HG03039 (cell line): ENCODE results near the gene GRID2.
"Not testable (repeated sequence)": the region's sequence is repeated elsewhere in the genome, so short reads cannot be mapped to it uniquely, and the experiment has no call there.

ENCODE experiments used
- ATAC-seq: cut with Tn5 transposase; IDR thresholded peaks from one replicate; pipeline ENCODE4 v1.9.1; 2021; ENCODE audit warnings: mild to moderate bottlenecking, moderate library complexity; ENCODE audit not compliant: unreplicated experiment

Gene GRID2

DNA sequence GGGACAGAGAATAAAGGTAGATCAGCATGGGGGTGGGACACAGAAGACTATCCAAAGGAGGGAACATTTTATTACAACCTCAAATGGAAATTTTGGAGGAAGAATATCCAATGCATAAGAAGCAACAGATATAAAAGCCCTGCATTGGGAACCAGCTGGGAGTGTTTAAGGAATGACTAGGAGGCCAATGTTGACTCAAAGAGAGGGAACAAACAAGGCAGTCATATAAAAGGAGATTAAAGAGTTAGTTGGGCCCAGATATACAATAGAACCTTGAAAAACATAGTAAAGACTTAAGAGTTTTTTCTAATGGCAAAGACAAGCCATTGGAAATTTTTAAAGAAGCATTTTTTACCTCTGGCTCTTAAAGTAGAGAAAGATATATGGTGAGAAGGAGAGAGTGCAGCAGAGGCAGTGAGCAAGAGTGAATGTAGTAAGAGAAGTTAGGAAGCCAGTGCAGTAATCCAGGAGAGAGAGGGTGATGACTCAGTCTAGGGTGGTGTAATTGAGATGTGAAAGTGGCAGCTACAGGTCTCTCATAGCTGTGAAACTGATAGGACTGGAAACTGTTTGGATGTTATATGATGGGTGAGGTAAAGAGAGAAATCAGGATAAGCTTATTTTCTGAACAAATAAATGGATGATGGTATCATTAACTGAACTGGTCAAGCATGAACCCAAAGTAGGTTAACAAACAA lies 1342.6 kb downstream of the GRID2 start:
- no peak for ATAC-seq

DNA sequence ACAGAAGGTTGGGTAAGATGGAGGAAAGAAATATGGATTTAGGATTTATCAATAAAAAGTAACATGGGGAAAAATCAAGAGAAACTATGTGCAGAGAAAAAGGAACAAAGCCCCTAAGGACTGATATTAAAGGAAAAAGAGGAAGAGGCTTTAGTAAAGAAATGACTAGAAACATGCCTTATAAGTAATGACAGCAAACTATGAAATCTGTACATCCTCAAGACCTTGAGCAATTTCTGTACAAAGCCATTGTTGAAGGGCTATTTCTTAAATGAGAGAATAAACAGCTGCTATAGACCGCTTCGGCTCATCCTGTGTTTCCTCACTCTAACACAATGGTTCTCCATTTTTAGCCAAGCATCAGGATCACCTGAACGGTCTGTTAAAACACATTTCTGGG lies 1344.5 kb downstream of the GRID2 start:
- no peak for ATAC-seq

DNA sequence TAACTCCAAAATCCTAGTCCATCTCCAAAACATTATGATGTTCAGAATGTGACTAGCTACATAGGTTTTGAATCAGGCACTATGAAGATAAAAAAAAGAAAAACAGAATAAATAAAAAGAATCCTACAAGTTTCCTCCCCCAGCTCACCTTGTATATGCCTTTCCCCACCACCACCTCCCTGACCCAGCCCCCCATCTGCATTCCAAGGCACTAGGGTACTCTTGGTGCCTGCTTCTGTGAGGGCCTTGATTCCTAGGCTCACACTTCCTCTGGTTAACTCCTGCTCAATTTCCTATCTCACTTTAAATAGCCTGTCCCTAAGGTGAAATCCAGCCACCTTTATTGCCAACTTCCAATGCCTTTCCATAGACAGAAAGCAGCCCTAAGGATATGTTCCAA lies 1346.1 kb downstream of the GRID2 start:
- ATAC-seq, result no peak

DNA sequence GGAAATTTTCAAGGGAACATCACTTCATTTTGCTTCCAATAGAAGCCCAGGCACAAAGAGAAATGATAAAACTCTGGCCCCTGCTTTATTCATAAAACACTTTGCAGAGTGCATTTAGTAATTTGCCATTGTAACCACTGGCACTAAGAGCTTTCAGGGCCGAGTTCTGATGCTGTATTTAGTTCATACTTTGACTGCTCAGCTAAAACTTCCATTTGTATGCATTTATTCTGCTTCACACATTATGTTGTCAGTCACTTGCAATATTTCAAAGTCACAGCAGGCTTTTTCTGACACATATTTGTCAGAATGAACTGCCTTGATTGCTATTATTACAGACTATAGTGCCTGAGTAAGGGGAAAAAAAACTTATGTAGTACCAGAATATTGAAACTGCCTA lies 1350.4 kb downstream of the GRID2 start:
- no peak for ATAC-seq

DNA sequence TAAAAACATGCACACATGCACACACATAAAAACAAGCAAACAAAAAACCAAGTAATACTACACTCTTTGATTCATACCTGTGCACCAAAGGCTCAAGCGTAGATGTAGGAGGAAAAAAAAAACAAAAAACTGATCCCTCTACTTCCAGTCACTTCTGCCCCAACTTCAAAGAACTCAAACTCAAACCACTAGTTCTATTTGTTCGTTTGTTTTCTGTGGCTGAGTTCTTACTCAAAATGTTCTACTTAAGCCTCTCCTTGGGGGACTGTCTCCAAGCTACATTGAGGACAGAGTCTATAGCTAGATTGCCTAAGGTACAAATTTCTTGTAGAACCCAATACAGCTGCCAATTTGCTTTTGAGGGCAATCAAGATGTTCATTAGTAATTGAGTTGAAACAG lies 1353.8 kb downstream of the GRID2 start:
- no peak for ATAC-seq

DNA sequence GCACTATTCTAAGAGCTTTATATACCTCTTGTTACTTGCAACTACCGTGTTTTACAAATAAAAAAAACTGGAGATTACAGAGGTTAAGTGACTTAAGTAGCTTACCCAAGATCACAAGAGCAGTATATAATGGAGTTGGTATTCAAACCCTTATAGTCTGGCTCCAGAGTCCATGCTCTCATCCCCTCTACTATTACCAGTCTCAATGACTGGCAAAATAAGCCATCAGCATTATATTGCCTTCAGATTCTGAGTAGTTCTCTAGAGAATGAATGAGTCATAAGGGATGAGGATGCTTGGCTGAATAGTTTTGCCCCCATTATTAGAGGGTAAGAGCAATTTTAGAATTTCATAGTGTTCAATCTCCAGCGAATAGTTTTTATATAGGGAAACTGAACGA lies 1354.7 kb downstream of the GRID2 start:
- ATAC-seq, result no peak

DNA sequence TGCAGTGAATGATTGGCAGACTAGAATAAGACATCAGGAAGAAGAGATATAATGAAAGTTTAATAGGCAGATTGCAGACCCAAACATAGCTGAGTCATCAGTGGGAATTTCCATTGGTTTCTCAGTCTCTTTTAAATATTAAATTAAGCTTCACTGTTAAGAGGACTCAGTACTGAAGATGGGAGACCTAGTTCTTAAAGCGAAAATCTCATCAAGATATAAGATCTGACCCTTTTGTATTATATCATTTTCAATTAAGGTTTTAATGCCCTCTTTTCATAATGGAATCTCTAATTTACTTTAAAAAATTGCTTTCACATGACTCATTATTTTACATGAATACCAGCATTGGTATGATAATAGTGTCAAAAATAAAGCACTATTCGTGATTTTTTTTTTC lies 1355.9 kb downstream of the GRID2 start:
- no peak for ATAC-seq

DNA sequence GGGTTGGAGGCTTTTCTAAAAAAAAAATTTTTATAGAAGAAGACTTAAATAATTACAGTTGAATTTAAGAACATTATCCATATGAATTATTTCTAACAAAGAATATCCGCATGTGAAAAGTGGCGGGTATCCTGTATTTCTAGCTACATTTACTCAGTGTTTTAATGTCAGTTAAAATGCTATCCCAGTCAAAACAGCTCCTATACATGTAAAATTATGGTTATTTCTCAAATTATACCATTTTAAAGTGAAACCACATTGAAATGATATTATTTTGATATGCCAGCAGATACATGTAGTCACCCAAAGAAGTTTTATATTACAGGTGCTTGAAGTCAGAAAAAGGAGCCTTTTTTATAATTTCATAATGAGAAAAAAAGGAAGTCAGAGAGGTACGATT lies 1356.3 kb downstream of the GRID2 start:
- ATAC-seq, result no peak

DNA sequence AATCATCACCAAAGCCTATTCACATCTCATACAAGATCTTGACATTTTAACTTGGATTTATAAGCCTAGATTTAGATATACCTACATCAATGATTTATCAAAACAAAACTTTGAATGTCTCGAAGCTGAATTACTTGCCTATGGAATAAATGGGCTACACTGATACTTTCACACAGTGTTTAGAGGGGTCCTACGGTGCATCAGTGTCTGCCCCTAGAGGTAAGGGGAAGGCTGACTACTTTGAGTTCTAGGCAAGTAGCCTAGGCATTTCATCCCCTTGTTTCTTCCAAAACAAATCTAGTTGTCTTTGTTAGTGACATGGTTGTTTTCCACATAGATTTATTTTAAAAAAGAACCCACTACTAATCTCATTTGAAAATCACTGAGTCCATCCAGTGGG lies 1366.7 kb downstream of the GRID2 start:
- no peak for ATAC-seq

DNA sequence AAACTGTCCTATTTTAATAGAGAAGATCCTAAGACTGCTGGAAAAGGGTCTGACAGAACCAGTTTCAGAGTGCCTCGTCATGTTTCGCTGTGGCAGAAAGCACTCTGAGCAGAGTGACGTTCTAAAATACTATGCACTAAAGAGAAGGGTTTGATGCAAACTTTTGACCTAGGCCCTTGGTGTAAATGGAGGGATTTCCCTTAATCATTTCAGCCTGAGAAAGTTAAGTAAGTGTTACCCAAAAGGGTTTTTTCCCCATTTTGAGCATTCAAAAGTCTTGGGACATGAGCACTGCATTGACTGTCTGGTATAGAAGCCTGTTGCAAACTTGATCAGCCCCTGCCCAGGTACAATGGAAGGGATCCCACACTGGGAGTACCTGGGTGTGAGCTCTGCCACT lies 1367.3 kb downstream of the GRID2 start:
- ATAC-seq, result no peak

DNA sequence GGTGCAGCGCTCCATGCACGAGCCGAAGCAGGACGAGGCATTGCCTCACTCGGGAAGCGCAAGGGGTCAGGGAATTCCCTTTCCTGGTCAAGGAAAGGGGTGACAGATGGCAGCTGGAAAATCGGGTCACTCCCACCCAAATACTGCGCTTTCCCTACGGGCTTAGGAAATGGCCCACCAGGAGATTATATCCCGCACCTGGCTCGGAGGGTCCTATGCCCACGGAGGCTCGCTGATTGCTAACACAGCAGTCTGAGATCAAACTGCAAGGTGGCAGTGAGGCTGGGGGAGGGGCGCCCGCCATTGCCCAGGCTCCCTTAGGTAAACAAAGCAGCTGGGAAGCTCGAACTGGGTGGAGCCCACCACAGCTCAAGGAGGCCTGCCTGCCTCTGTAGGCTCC lies 1373.2 kb downstream of the GRID2 start:
- ATAC-seq, result not testable (repeated sequence)

DNA sequence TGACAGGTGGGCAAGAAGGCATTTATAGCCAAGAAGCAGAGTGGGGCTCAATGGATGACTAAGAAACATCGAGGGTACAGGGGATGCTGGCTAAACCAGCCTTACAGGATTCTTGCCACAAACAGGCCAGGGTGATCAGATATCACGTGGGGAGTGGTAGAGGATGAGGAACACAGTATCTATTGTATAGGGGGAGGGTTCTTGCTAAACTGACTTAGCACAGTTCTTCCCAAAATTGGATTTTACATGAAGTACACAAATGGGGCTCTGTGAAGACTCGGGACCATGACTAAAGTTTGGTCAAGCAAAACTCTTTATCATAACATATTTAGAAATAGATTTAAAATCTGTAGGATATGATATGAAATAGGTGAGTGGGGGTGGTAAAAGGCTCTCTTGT lies 1380.8 kb downstream of the GRID2 start:
- ATAC-seq, result no peak

DNA sequence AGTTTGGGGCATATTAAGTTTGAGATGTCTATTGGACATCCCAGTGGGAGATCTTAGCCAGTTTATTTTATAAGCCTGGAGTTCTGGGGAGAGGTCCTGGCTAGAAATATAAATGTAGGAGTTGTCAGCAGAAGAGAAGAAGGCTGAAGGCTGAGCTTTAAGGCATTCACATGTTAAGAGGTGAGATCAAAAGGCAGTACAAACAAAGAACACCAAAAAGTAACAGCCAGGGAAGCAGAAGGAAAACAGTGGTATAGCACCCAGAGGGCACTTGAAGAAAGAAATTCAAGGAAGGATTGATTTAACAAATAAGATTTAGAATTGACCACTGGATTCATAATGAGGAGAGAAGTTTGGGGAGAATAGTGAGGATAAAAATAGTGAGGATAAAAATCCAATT lies 1383.5 kb downstream of the GRID2 start:
- ATAC-seq, result no peak

DNA sequence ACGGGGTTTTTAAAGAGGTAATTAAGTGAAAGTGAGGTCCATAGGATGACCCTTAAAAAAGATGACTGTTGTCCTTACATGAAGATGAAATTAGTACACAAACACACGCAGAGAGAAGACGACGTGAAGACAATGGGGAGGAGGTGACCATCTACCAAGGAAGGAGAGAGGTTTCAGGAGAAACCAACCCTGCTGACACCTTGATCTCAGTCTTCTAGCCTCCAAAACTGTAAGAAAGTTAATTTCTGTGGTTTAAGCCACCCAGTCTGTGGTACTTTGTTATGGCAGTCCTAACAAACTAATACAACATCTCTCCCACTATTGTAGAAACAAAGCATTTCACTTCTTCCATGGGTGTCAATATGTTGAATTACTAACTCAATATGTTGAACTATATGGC lies 1385.2 kb downstream of the GRID2 start:
- ATAC-seq, result no peak

DNA sequence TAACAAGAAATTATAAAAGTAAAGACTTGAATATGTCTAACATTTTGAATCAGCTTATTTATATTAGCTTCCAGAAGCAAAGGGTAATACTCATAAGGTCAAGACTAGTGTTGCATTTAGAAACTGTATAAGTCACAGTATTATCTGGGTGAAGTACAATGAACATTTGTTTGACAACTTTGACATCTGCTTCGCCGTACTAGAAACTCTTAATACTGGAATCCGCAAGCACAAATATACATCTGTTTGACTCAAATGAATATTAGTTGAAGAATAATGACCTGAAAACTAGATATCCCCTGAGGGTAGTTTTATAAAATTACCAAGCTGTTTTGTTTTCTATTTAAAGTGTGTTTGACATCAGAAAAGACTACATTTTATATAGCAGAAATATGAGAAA lies 1389.4 kb downstream of the GRID2 start:
- ATAC-seq, result no peak

DNA sequence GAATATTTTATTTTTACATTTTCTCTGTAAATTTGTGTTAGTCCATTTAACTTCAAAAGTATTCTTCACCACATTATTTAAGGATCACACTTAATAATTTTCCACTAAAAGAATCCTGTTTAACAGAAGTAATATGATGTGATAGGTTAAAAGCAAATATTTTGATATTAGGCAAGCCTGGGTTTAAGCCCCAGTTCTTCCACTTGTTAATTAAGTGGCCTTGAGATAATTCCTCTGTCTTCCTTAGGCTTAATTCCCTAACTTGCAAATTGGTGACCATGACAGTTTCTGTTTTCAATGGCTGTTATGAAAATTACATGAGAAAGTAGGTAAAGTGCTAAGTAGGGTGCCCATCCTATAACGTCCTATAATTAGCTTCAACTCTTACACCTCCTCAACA lies 1394.9 kb downstream of the GRID2 start:
- no peak for ATAC-seq

DNA sequence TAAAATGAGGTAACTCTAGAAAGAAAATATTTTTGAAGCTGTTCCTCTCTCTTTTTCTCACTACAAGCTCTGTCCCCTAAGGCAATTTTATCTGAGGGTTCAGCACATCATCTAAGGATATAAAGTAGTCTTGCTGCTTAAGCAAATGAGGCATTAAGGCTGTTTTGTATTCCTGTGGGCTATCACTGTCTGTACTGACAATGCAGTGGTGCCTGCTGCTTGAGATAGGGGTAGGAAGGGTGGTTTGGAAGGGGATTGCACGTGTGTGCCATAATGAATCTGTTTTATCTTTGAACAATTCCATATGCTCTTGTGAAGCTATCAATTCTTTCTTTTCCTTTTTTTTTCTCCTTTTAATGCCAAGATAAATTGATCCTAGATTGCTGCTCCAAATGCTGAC lies 1396.8 kb downstream of the GRID2 start:
- ATAC-seq, result no peak

DNA sequence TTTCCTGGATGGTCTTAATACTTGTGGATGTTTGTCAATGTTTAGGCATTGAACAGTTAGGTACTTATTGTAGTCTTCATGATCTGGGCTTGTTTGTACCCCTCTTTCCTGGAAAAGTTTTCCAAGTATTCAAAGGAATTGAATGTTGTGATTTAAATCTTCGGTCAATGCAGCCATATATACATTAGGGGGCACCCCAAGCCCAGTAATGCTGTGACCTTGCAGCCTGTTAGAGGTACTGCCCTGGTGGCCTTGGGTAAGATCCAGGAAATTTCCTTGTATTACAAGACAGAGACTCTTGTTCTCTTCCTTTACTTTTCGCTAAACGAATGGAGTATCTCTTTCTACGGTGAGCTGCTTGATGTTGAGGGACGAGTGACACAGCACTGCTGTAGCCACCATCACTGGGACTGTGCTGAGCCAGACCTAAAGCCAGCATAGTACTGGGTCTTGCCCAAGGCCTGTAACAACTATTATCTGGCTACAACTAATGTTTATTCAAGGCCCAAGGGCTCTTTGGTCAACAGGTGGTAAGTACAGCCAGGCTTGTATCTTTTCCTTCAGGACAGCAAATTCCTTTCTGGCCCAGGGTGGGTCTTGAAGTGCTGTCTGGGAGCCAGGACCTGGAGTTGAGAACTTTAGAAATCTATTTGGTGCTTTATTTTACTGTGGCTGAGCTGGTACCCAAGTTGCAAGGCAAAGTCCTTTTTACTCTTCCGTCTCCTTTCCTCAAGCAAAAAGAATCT lies 1406.5 kb downstream of the GRID2 start:
- peak; percentile 82 for ATAC-seq

DNA sequence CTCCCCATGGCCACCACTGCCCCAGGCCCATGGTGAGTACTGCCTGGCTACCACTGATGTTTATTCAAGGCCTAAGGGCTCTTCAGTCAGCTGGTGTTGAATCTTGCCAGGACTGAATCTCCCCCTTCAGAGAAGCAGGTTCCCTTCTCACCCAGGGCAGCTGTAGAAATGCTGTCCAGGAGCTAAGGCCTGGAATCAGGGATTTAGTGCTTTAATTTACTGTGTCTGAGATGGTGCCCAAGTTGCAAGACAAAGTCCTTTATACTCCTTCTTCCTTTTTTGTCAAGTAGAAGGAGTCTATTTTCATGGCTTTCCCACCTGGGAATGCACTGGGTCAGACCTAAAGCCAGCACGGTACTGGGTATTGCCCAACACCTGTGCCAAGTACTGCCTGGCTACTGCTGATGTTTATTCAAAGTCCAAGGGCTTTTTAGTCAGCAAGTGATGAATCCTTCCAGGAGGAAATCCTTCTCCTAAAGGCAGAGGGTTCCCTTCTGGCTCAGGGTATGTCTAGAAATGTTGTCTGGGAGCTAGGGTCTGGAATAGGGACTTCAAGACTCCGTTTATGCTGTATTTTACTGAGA lies 1407.2 kb downstream of the GRID2 start:
- ATAC-seq, result no peak

DNA sequence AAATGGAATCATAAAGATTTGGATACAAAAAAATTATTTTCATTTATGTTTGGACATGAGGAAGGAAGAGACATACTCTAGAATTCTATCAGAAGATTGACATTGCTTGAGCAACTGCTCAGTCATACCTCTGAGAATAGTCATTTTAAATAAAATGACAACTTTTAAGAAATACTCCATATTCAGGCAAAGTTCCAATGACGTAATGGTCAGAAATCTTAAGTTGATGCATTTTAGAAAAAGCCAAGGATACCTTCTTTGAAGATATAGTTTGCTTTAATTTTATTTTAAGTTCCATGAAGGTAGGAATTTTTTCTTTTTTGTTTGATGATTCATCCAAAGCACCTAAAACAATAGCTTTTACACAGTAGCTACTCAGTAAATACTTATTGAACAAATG lies 1414.5 kb downstream of the GRID2 start:
- ATAC-seq, result no peak

DNA sequence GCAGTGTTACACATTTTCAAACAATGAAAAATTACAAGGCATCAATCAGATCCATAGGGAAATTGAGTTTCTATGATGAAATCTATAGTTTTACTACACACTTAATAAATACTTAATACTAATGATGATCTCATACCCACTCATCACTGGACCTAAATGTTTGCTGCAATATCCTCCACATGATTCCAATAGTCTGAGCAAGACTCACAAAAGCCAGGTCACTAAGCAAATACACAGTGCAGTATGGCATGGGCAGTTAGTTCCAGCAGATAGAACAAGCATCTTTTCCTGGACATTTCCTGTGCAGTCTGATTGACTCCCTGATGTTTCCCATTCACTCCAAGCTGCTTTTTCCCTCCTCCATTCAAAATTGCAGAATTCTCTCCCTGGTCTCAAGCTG lies 1415.8 kb downstream of the GRID2 start:
- no peak for ATAC-seq

DNA sequence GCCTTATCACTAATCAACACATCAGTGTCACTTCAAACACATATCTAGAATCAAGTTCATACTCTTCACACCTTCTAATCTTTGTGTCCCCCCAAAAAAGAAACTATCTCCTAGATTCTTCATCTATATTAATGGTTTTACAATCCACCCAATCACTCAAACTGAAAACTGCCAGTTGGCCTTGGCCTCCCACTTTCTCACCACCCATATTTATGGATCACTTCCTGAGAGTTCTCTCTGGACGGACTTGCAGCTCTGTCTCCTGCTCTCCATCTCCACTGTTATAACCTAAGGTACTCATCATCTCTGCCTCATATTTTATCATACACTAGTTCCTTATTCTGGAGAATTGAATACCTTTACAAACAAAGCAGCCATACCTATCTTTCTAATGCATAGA lies 1418.7 kb downstream of the GRID2 start:
- no peak for ATAC-seq
